ENCODE results near the gene TMEM107.

GRCh38 chr17:8222630-8223355 is 46.6 kb upstream of the TMEM107 start:
- TF ChIP-seq EZH2 (optimal IDR thresholded peaks at IDR 0.05; ENCODE audit: low read depth, low read length) (no peak), CTCF (IDR thresholded peaks at IDR 0.05; ENCODE audit: low read length) (no peak)

All from MM.1S (cell line).